ENCODE measurements around the gene RSPH6A.

GRCh38 chr19:45764475-45764874 is 50.6 kb downstream of the RSPH6A start:
- TF ChIP-seq, protein P1, sequence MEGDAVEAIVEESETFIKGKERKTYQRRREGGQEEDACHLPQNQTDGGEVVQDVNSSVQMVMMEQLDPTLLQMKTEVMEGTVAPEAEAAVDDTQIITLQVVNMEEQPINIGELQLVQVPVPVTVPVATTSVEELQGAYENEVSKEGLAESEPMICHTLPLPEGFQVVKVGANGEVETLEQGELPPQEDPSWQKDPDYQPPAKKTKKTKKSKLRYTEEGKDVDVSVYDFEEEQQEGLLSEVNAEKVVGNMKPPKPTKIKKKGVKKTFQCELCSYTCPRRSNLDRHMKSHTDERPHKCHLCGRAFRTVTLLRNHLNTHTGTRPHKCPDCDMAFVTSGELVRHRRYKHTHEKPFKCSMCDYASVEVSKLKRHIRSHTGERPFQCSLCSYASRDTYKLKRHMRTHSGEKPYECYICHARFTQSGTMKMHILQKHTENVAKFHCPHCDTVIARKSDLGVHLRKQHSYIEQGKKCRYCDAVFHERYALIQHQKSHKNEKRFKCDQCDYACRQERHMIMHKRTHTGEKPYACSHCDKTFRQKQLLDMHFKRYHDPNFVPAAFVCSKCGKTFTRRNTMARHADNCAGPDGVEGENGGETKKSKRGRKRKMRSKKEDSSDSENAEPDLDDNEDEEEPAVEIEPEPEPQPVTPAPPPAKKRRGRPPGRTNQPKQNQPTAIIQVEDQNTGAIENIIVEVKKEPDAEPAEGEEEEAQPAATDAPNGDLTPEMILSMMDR (optimal IDR thresholded peaks at IDR 0.05 in 1 of 3, IDR thresholded peaks at IDR 0.05 in 1 of 3, conservative IDR thresholded peaks at IDR 0.05 in 1 of 3; ENCODE audit: extremely low read depth in 1 of 3, insufficient read depth in 2 of 3, low read length in 3 of 3), result no peak
- TF ChIP-seq EZH2 (IDR thresholded peaks at IDR 0.05; ENCODE audit: low read length), result no peak

Measured in keratinocyte (primary cell).